DOHH2 (cell line): ENCODE data around the gene TMEM158.

Source experiments
- EZH2phosphoT487 ChIP-seq: fragments of 200-600 bp; sonication (generic); IDR thresholded peaks from 2 replicates; pipeline ENCODE4 v1.6.1; 2017; ENCODE audit warnings: borderline replicate concordance, mild to moderate bottlenecking, antibody characterized with exemption, low read length, moderate library complexity, mixed read lengths
- TF ChIP-seq, protein P1 (sequence below): fragments of 200-600 bp; sonication (generic); IDR thresholded peaks from one replicate; pipeline ENCODE4 v1.5.1; 2014; ENCODE audit warnings: antibody characterized with exemption, mild to moderate bottlenecking, low read depth, low read length; ENCODE audit not compliant: poor library complexity, severe bottlenecking

GRCh38 chr3:45187694-45188141 is 38.4 kb downstream of the TMEM158 start:
- TF ChIP-seq, protein P1, sequence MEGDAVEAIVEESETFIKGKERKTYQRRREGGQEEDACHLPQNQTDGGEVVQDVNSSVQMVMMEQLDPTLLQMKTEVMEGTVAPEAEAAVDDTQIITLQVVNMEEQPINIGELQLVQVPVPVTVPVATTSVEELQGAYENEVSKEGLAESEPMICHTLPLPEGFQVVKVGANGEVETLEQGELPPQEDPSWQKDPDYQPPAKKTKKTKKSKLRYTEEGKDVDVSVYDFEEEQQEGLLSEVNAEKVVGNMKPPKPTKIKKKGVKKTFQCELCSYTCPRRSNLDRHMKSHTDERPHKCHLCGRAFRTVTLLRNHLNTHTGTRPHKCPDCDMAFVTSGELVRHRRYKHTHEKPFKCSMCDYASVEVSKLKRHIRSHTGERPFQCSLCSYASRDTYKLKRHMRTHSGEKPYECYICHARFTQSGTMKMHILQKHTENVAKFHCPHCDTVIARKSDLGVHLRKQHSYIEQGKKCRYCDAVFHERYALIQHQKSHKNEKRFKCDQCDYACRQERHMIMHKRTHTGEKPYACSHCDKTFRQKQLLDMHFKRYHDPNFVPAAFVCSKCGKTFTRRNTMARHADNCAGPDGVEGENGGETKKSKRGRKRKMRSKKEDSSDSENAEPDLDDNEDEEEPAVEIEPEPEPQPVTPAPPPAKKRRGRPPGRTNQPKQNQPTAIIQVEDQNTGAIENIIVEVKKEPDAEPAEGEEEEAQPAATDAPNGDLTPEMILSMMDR, result no peak
- no peak for TF ChIP-seq EZH2phosphoT487
